HG03378 (cell line): ENCODE data around the gene MBD3.

Experiments used
- ATAC-seq: cut with Tn5 transposase; IDR thresholded peaks from one replicate; pipeline ENCODE4 v1.9.1; 2021; ENCODE audit warnings: mild to moderate bottlenecking, moderate library complexity; ENCODE audit not compliant: unreplicated experiment

The MBD3 gene

GRCh38 chr19:1574354-1575136 is 18.1 kb downstream of the MBD3 start:
- ATAC-seq, result no peak

- no peak for ATAC-seq
These were observed 19.9 kb downstream of the MBD3 start for GRCh38 chr19:1572795-1573194.

GRCh38 chr19:1571358-1571757 is 21.3 kb downstream of the MBD3 start:
- ATAC-seq, result no peak

GRCh38 chr19:1570836-1571235 is 21.8 kb downstream of the MBD3 start:
- ATAC-seq, result no peak

- no peak for ATAC-seq
These were observed 22.7 kb downstream of the MBD3 start for GRCh38 chr19:1569997-1570396.

- no peak for ATAC-seq
These were observed 24.2 kb downstream of the MBD3 start, which contains the start of gene MEX3D for GRCh38 chr19:1568320-1569019. TSS of gene MEX3D (minus strand) at chr19:1568325. CDS start at chr19:1568058, 267 bp downstream.

- ATAC-seq, result no peak
These were observed 24.8 kb downstream of the MBD3 start for GRCh38 chr19:1567848-1568227.

GRCh38 chr19:1567116-1567847 is 25.4 kb downstream of the MBD3 start:
- no peak for ATAC-seq

- ATAC-seq, result no peak
These were observed 26.1 kb downstream of the MBD3 start for GRCh38 chr19:1566392-1567115.

GRCh38 chr19:1563251-1563650 is 29.4 kb downstream of the MBD3 start:
- no peak for ATAC-seq

- ATAC-seq, result no peak
These were observed 31.3 kb downstream of the MBD3 start for GRCh38 chr19:1561236-1561842.

- no peak for ATAC-seq
These were observed 32.3 kb downstream of the MBD3 start for GRCh38 chr19:1560286-1560882.

- no peak for ATAC-seq
These were observed 34.1 kb downstream of the MBD3 start for GRCh38 chr19:1558552-1558951.

- no peak for ATAC-seq
These were observed 36.1 kb downstream of the MBD3 start for GRCh38 chr19:1556390-1557070.

- no peak for ATAC-seq
These were observed 36.9 kb downstream of the MBD3 start for GRCh38 chr19:1555487-1556389.

GRCh38 chr19:1554968-1555367 is 37.7 kb downstream of the MBD3 start:
- no peak for ATAC-seq

- no peak for ATAC-seq
These were observed 39.2 kb downstream of the MBD3 start for GRCh38 chr19:1553415-1553814.
